Peyer's patch (tissue), 4 donors: ENCODE results near the gene GDAP1L1. TPM values are rescaled to one million over a fixed set of nuclear protein-coding genes. Genes with fewer than 3 reads are reported as not detected.
"Not testable (repeated sequence)": the region's sequence is repeated elsewhere in the genome, so short reads cannot be mapped to it uniquely, and the experiment has no call there.

ENCODE experiments used
- DNase-seq, 3 donors: peaks; one replicate each; pipeline ENCODE4 v3.0.0-alpha.2; 2017 to 2019
- H3K27ac ChIP-seq, 4 donors: fragments of 200-600 bp; sonication (generic); one replicate each; pipeline ENCODE4 v1.5.1; 2016 to 2019
- H3K27me3 ChIP-seq, 2 donors: fragments of 200-600 bp; sonication (generic); one replicate each; pipeline ENCODE4 v1.5.1; 2019
- H3K36me3 ChIP-seq, 3 donors: fragments of 200-600 bp; sonication (generic); one replicate each; pipeline ENCODE4 v1.5.1; 2016 to 2019
- H3K4me1 ChIP-seq, 4 donors: fragments of 200-600 bp; sonication (generic); one replicate each; pipeline ENCODE4 v1.5.1; 2016 to 2019
- H3K4me3 ChIP-seq, 4 donors: fragments of 200-600 bp; sonication (generic); 1 replicate in 3 of 4; 2 replicates in 1 of 4; pipeline ENCODE4 v1.5.1; 2016 to 2019; ENCODE audit warnings: mild to moderate bottlenecking in 1 of 4
- H3K9me3 ChIP-seq, 4 donors: fragments of 200-600 bp; sonication (generic); one replicate each; pipeline ENCODE4 v1.5.1; 2016 to 2019; ENCODE audit warnings: mild to moderate bottlenecking in 1 of 4
- CTCF ChIP-seq, 6 experiments: fragments of 450-650 bp in 4 of 6; fragments of 200-600 bp in 2 of 6; sonication (generic) in 1 of 6; IDR thresholded peaks; one replicate each; pipeline ENCODE4 v1.5.1; 2017 to 2019; ENCODE audit warnings: antibody characterized with exemption in 6 of 6, mild to moderate bottlenecking in 3 of 6, moderate library complexity in 1 of 6
- POLR2A ChIP-seq, 2 donors: fragments of 450-650 bp; IDR thresholded peaks; one replicate each; pipeline ENCODE4 v1.5.1; 2017; ENCODE audit warnings: antibody characterized with exemption in 2 of 2, mild to moderate bottlenecking in 2 of 2, moderate library complexity in 2 of 2
- total RNA-seq, 4 donors: library from RNA; depleted of rRNA; stranded (reverse); fragments of >200 nt; gene quantifications; one replicate each; pipeline ENCODE4 v1.1.0, GENCODE V29; 2016

The GDAP1L1 gene
- total RNA-seq, 4 donors from 2014 or later = 1.2 to 2.3 TPM; not detected in 2

GRCh38 chr20:44228465-44229258 lies 18.4 kb upstream of the GDAP1L1 start:
- no peak overlapping the region for H3K27ac ChIP-seq
- no peaks in the 10 kb centered on the region for H3K36me3 ChIP-seq
- H3K27me3 ChIP-seq = no peaks in the 10 kb centered on the region
- no peak for DNase-seq
- H3K4me3 ChIP-seq = no peak overlapping the region
- no peaks in the 10 kb centered on the region for H3K9me3 ChIP-seq
- TF ChIP-seq CTCF (IDR thresholded peaks at IDR 0.05) (no peak), POLR2A (IDR thresholded peaks at IDR 0.05) (no peak)
- no peaks in the 10 kb centered on the region for H3K4me1 ChIP-seq

GRCh38 chr20:44231193-44231592 lies 15.9 kb upstream of the GDAP1L1 start:
- Histone ChIP-seq H3K27ac (no peak overlapping the region), H3K4me3 (no peak overlapping the region), H3K27me3 (no peaks in the 10 kb centered on the region), H3K4me1 (no peaks in the 10 kb centered on the region), H3K36me3 (no peaks in the 10 kb centered on the region), H3K9me3 (no peaks in the 10 kb centered on the region)
- TF ChIP-seq POLR2A (IDR thresholded peaks at IDR 0.05) (no peak), CTCF (IDR thresholded peaks at IDR 0.05) (no peak)
- no peak for DNase-seq

- DNase-seq = no peak
- H3K27me3 ChIP-seq = no peaks in the 10 kb centered on the region
- H3K4me1 ChIP-seq = no peaks in the 10 kb centered on the region
- no peak overlapping the region for H3K4me3 ChIP-seq
- no peaks in the 10 kb centered on the region for H3K36me3 ChIP-seq
- H3K27ac ChIP-seq = no peak overlapping the region
- TF ChIP-seq CTCF (IDR thresholded peaks at IDR 0.05) = no peak
- H3K9me3 ChIP-seq = no peaks in the 10 kb centered on the region
These were observed 15.2 kb upstream of the GDAP1L1 start for GRCh38 chr20:44231713-44232468.

GRCh38 chr20:44232469-44232856 lies 14.6 kb upstream of the GDAP1L1 start:
- not testable (repeated sequence) for H3K9me3 ChIP-seq, H3K27me3 ChIP-seq, H3K4me1 ChIP-seq, H3K36me3 ChIP-seq, DNase-seq, H3K4me3 ChIP-seq, H3K27ac ChIP-seq

- Histone ChIP-seq H3K36me3 (no peaks in the 10 kb centered on the region), H3K27me3 (no peaks in the 10 kb centered on the region), H3K4me3 (no peak overlapping the region), H3K9me3 (no peaks in the 10 kb centered on the region), H3K4me1 (no peaks in the 10 kb centered on the region), H3K27ac (no peak overlapping the region)
- TF ChIP-seq POLR2A (IDR thresholded peaks at IDR 0.05) (no peak), CTCF (IDR thresholded peaks at IDR 0.05) (no peak)
- DNase-seq = no peak
These were observed 13.6 kb upstream of the GDAP1L1 start for GRCh38 chr20:44233436-44234016.
